Stimulated activated naive CD8-positive, alpha-beta T cell treated with anti-CD3 and anti-CD28 coated beads, Interleukin-15, amount 100 ng/mL, for 72 hours (primary cell): ENCODE measurements around the gene MDM2.
"Not testable (repeated sequence)": the region's sequence is repeated elsewhere in the genome, so short reads cannot be mapped to it uniquely, and the experiment has no call there.

Source experiments
- ATAC-seq: fragments of 150-1000 bp; cut with Tn5 transposase; 2 replicates; pipeline ENCODE4 v1.10.0; 2021; ENCODE audit warnings: mild to moderate bottlenecking, moderate library complexity
- DNase-seq, 2 donors: peaks; one replicate each; pipeline ENCODE4 v3.0.0; 2021 to 2022
- H3K27ac Mint-ChIP-seq, 2 donors: one replicate each; pipeline ENCODE4 v1.8.0; 2022; ENCODE audit warnings: mild to moderate bottlenecking in 2 of 2, mixed read lengths in 2 of 2, moderate library complexity in 2 of 2
- H3K27me3 Mint-ChIP-seq: one replicate; pipeline ENCODE4 v1.8.0; 2022; ENCODE audit warnings: mixed read lengths
- H3K4me1 Mint-ChIP-seq: one replicate; pipeline ENCODE4 v1.8.0; 2022; ENCODE audit warnings: mild to moderate bottlenecking, mixed read lengths
- H3K4me3 Mint-ChIP-seq, 2 donors: one replicate each; pipeline ENCODE4 v1.8.0; 2022; ENCODE audit warnings: mild to moderate bottlenecking in 2 of 2, mixed read lengths in 2 of 2, moderate library complexity in 1 of 2
- H3K9me3 Mint-ChIP-seq, 2 donors: one replicate each; pipeline ENCODE4 v1.8.0; 2022; ENCODE audit warnings: mixed read lengths in 2 of 2

Gene MDM2

GRCh38 chr12:68809190-68810026 lies 1.4 kb downstream of the MDM2 start:
- no peak for ATAC-seq
- H3K27ac Mint-ChIP-seq: peak overlapping the region; percentile 99 to 100
- no peaks in the 10 kb centered on the region for H3K9me3 Mint-ChIP-seq
- no peak for DNase-seq
- H3K4me1 Mint-ChIP-seq: peaks cover 44% of the 10 kb centered on the region
- H3K4me3 Mint-ChIP-seq: peak overlapping the region; percentile 84 to 95
- H3K27me3 Mint-ChIP-seq: no peaks in the 10 kb centered on the region

DNA sequence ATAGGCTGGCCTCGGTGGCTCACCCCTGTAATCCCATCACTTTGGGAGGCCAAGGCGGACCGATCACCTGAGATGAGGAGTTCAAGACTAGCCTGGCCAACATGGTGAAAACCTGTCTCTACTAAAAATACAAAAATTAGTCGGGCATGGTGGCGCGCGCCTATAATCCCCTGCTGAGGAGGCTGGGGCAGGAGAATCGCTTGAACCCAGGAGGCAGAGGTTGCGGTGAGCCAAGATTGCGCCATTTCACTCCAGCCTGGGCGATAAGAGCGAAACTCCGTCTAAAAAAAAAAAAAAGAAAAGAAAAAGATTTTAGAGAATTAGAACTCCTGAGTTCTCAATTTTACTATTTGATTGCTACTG lies 2.0 kb downstream of the MDM2 start:
- not testable (repeated sequence) for ATAC-seq, H3K27me3 Mint-ChIP-seq, DNase-seq, H3K9me3 Mint-ChIP-seq
- Mint-ChIP-seq H3K4me1 (peaks cover 50% of the 10 kb centered on the region), H3K27ac (peak overlapping the region; percentile 99 to 100), H3K4me3 (peak overlapping the region; percentile 84 to 95)

GRCh38 chr12:68811573-68811972 lies 3.6 kb downstream of the MDM2 start:
- ATAC-seq, H3K9me3 Mint-ChIP-seq, H3K27me3 Mint-ChIP-seq, DNase-seq: not testable (repeated sequence)
- H3K4me3 Mint-ChIP-seq: peak overlapping the region; percentile 46 to 84
- H3K4me1 Mint-ChIP-seq: peaks cover 53% of the 10 kb centered on the region
- peak overlapping the region in 1 of 2 donors; percentile 89 for H3K27ac Mint-ChIP-seq

GRCh38 chr12:68812553-68813241 lies 4.7 kb downstream of the MDM2 start:
- Mint-ChIP-seq H3K4me1 (peaks cover 43% of the 10 kb centered on the region), H3K9me3 (no peaks in the 10 kb centered on the region), H3K4me3 (peak overlapping the region; percentile 4 to 84), H3K27ac (peak overlapping the region in 1 of 2 donors; percentile 22), H3K27me3 (no peaks in the 10 kb centered on the region)
- ATAC-seq (no peak), DNase-seq (no peak)

DNA sequence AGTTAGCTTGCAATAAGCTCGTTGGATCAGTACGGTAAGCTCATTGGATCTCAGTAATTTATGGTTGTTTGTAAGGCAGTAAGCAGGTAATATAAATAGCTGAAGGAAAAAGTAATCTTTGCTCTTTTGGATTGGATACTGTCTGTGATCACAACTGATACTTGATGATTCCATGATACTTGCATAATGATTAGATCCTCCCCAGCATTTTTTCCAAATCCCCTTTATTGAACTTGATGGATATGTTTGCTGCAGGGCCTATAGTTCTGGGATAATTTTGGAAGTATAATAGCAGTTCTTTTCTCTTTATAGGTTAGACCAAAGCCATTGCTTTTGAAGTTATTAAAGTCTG lies 5.2 kb downstream of the MDM2 start:
- Mint-ChIP-seq H3K9me3 (no peaks in the 10 kb centered on the region), H3K27ac (no peak overlapping the region), H3K4me3 (peak overlapping the region; percentile 4 to 84), H3K4me1 (peaks cover 43% of the 10 kb centered on the region), H3K27me3 (no peaks in the 10 kb centered on the region)
- no peak for DNase-seq
- ATAC-seq: no peak

DNA sequence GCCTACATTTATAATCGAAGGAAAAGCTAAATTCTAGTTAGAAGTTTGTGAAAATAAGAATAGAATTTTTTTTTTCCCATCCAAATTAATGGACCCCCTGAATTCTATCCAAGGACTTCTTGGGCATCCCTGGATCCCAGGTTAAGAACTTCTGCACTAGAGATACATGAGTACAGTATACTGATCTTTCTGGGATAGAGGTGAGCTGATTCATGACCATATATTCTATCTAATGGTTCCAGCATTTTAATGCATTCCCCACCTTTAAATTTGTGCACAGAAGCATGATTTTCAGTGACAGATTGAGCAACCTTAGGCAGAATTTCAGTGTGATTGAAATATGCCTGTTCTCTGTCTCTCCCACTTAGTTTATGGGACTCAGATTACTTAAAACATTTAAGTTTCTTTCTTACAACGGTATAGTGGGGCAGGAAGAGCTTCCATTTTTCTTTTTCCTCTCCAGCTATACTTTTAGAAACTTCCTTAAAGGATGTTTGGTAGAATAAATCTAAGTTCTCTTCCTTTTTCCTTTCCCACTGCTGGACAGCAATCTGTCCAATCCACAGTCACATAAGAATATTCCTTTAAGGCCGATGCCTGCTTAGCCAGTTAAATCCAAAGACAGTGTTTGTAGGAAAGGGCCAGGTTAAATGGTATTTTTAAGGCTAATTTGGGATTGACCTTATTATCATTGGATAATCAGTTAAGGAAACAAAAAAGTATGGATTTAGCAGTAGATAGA lies 6.7 kb downstream of the MDM2 start:
- DNase-seq (no peak), ATAC-seq (no peak)
- no peaks in the 10 kb centered on the region for H3K27me3 Mint-ChIP-seq
- H3K9me3 Mint-ChIP-seq: no peaks in the 10 kb centered on the region
- peaks cover 43% of the 10 kb centered on the region for H3K4me1 Mint-ChIP-seq
- H3K4me3 Mint-ChIP-seq: peak overlapping the region in 1 of 2 donors; percentile 20
- H3K27ac Mint-ChIP-seq: peak overlapping the region; percentile 10 to 21

GRCh38 chr12:68815232-68815927 lies 7.4 kb downstream of the MDM2 start:
- no peaks in the 10 kb centered on the region for H3K9me3 Mint-ChIP-seq
- H3K27ac Mint-ChIP-seq: peak overlapping the region in 1 of 2 donors; percentile 21
- ATAC-seq (no peak), DNase-seq (no peak)
- peaks cover 43% of the 10 kb centered on the region for H3K4me1 Mint-ChIP-seq
- H3K4me3 Mint-ChIP-seq: peak overlapping the region in 1 of 2 donors; percentile 20
- no peaks in the 10 kb centered on the region for H3K27me3 Mint-ChIP-seq

DNA sequence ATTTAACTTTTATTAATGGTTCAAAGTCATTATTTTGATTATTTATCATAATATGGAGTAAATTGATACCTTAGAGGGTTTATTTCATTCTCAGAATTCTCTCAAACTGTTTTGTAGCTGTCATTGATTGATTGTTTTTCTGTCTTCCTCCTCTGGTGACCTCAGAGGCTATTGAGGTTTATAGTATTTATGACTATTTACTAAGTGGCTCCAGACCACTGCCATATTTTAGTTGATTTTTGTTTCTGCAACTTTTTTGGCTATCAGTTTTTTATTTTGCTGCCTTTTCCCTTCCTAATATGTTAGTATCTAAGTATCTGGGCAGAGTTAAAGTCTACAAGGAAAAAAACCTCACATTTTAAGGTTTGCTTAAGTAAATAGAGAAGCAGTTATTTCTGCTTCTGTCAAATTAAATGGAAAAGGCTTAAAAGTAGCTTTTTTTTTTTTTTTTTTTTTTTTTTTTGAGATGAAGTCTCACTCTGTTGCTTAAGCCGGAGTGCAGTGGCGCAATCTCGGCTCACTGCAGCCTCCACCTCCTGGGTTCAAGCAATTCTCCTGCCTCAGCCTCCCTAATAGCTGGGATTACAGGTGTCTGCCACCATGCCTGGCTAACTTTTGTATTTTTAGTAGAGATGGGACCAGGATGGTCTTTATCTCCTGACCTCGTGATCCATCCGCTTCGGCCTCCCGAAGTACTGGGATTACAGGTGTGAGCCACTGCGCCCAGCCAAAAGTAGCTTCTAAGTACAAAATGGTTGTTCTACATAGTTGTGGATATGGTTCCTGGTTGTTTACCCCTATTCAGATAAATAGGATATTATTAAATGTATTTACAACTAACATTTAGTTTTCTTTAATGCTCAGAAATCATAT lies 8.2 kb downstream of the MDM2 start:
- DNase-seq (no peak), ATAC-seq (no peak)
- Mint-ChIP-seq H3K27ac (no peak overlapping the region), H3K27me3 (no peaks in the 10 kb centered on the region), H3K9me3 (no peaks in the 10 kb centered on the region), H3K4me1 (peaks cover 36% of the 10 kb centered on the region), H3K4me3 (peak overlapping the region in 1 of 2 donors; percentile 18)

GRCh38 chr12:68819481-68819880 lies 11.5 kb downstream of the MDM2 start:
- H3K4me3 Mint-ChIP-seq, H3K9me3 Mint-ChIP-seq, ATAC-seq, H3K27me3 Mint-ChIP-seq, DNase-seq, H3K27ac Mint-ChIP-seq: not testable (repeated sequence)
- H3K4me1 Mint-ChIP-seq: peaks cover 16% of the 10 kb centered on the region

- Mint-ChIP-seq H3K27me3 (no peaks in the 10 kb centered on the region), H3K27ac (peak overlapping the region; percentile 24 to 71), H3K4me3 (no peak overlapping the region), H3K4me1 (peaks cover 14% of the 10 kb centered on the region), H3K9me3 (no peaks in the 10 kb centered on the region)
- DNase-seq (no peak), ATAC-seq (peak; percentile 52)
Observed at GRCh38 chr12:68821357-68822188, 13.6 kb downstream of the MDM2 start.

- Mint-ChIP-seq H3K27me3 (no peaks in the 10 kb centered on the region), H3K27ac (no peak overlapping the region), H3K4me1 (peaks cover 14% of the 10 kb centered on the region), H3K9me3 (no peaks in the 10 kb centered on the region), H3K4me3 (no peak overlapping the region)
- no peak for DNase-seq
- no peak for ATAC-seq
Observed at GRCh38 chr12:68823696-68824095, 15.7 kb downstream of the MDM2 start.

DNA sequence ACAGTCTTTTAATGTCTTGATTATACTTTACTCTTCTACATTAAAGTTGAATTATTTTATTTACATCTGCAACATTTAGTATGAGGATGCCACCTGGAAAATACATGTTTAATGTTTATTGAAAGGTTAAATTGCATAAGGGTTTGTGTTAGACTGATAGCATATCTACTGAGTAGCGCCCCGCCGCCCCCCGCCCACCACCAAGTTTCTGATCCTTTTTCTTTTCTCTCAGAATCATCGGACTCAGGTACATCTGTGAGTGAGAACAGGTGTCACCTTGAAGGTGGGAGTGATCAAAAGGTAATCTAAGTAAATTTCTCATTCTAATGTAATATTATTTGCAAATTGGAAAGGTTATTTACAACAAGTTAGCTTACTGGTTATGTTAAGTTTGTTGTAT lies 16.2 kb downstream of the MDM2 start:
- ATAC-seq (no peak), DNase-seq (no peak)
- H3K4me1 Mint-ChIP-seq: peaks cover 14% of the 10 kb centered on the region
- no peak overlapping the region for H3K27ac Mint-ChIP-seq
- no peak overlapping the region for H3K4me3 Mint-ChIP-seq
- no peaks in the 10 kb centered on the region for H3K9me3 Mint-ChIP-seq
- H3K27me3 Mint-ChIP-seq: no peaks in the 10 kb centered on the region

GRCh38 chr12:68824597-68825250 lies 16.7 kb downstream of the MDM2 start:
- Mint-ChIP-seq H3K4me3 (no peak overlapping the region), H3K27ac (peak overlapping the region in 1 of 2 donors; percentile 12), H3K4me1 (peaks cover 14% of the 10 kb centered on the region), H3K9me3 (no peaks in the 10 kb centered on the region), H3K27me3 (no peaks in the 10 kb centered on the region)
- ATAC-seq (no peak), DNase-seq (no peak)
